Gastrocnemius medialis (tissue), 4 donors: ENCODE results near the gene MAD1L1. TPM values are rescaled to one million over a fixed set of nuclear protein-coding genes. Genes with fewer than 3 reads are reported as not detected.

Source experiments
- ATAC-seq, 2 donors: fragments of 150-250 bp; one replicate each; pipeline ENCODE4 v1.9.1; 2016
- DNase-seq, 2 donors: peaks; one replicate each; pipeline ENCODE4 v3.0.0-alpha.2; 2019
- H3K27ac ChIP-seq, 4 donors: fragments of 200-600 bp; sonication (generic); 1 replicate in 1 of 4; 2 replicates in 3 of 4; pipeline ENCODE4 v1.5.1; 2016 to 2018; ENCODE audit warnings: mild to moderate bottlenecking in 2 of 4, moderate library complexity in 1 of 4
- H3K27me3 ChIP-seq, 3 donors: fragments of 200-600 bp; sonication (generic) in 2 of 3; 1 replicate in 1 of 3; 2 replicates in 2 of 3; pipeline versions ENCODE4 v1.5.1 to v1.6.0; 2016 to 2019; ENCODE audit warnings: mild to moderate bottlenecking in 1 of 3, moderate library complexity in 1 of 3
- H3K36me3 ChIP-seq, 2 donors: fragments of 200-600 bp; sonication (generic) in 1 of 2; one replicate each; pipeline ENCODE4 v1.5.1; 2017 to 2018
- H3K4me1 ChIP-seq, 2 donors: fragments of 200-600 bp; sonication (generic) in 1 of 2; one replicate each; pipeline ENCODE4 v1.5.1; 2016 to 2017; ENCODE audit warnings: mild to moderate bottlenecking in 2 of 2
- H3K4me3 ChIP-seq, 4 donors: fragments of 200-600 bp; sonication (generic) in 3 of 4; 1 replicate in 1 of 4; 2 replicates in 3 of 4; pipeline ENCODE4 v1.5.1; 2016 to 2019; ENCODE audit warnings: mild to moderate bottlenecking in 2 of 4
- H3K9me3 ChIP-seq, 3 donors: fragments of 200-600 bp; sonication (generic) in 2 of 3; 1 replicate in 1 of 3; 2 replicates in 2 of 3; pipeline ENCODE4 v1.5.1; 2016 to 2019
- CTCF ChIP-seq, 5 experiments: fragments of 450-650 bp in 3 of 5; fragments of 200-600 bp in 2 of 5; sonication (generic) in 2 of 5; IDR thresholded peaks in 4 of 5; conservative IDR thresholded peaks in 1 of 5; 1 replicate in 4 of 5; 2 replicates in 1 of 5; pipeline ENCODE4 v1.5.1; 2016 to 2019; ENCODE audit warnings: antibody characterized with exemption in 5 of 5, mild to moderate bottlenecking in 3 of 5, moderate library complexity in 3 of 5
- POLR2A ChIP-seq, 2 donors: fragments of 450-650 bp; IDR thresholded peaks; one replicate each; pipeline ENCODE4 v1.6.1; 2017; ENCODE audit warnings: antibody characterized with exemption in 2 of 2, mild to moderate bottlenecking in 2 of 2, moderate library complexity in 2 of 2
- in situ Hi-C, 4 donors: fragments of 200-750 bp; cut with MboI; loops; one replicate each; pipeline versions ENCODE4 v1.15.0 to v1.8.0; 2017; ENCODE audit warnings: low sequenced_read_pairs in 4 of 4
- intact Hi-C: fragments of 100-400 bp; cut with DNase I; formaldehyde crosslinking; loops from one replicate; pipeline ENCODE4 v1.15.1; 2023; ENCODE audit warnings: low total_unique reads
- total RNA-seq, 4 donors: library from RNA; depleted of rRNA; stranded (reverse); fragments of >200 nt; gene quantifications; one replicate each; pipeline versions ENCODE4 v1.1.0 to v1.2.3, GENCODE V29; 2016

MAD1L1 gene
- total RNA-seq, 4 donors from 2014 or later: 19.7 to 32.4 (median 22.7) TPM

- peaks cover 0 to 8% (median 0%) of the 10 kb centered on the region in 3 donors for H3K9me3 ChIP-seq
- DNase-seq (no peak), ATAC-seq (no peak)
- H3K27ac ChIP-seq: no peak overlapping the region
- in situ Hi-C loops (no loop called here), intact Hi-C loops (no loop called here)
- no peaks in the 10 kb centered on the region for H3K27me3 ChIP-seq
- H3K36me3 ChIP-seq: no peaks in the 10 kb centered on the region
- no peaks in the 10 kb centered on the region for H3K4me1 ChIP-seq
- TF ChIP-seq POLR2A (IDR thresholded peaks at IDR 0.05) (no peak), CTCF (IDR thresholded peaks at IDR 0.05 in 4 of 5, conservative IDR thresholded peaks at IDR 0.05 in 1 of 5) (no peak)
- H3K4me3 ChIP-seq: no peak overlapping the region
Observed at GRCh38 chr7:2030475-2031450, 202.0 kb downstream of the MAD1L1 start.

GRCh38 chr7:2029936-2030335 is 202.8 kb downstream of the MAD1L1 start:
- intact Hi-C loops (no loop called here), in situ Hi-C loops (no loop called here)
- Histone ChIP-seq H3K4me3 (no peak overlapping the region), H3K9me3 (peaks cover 0 to 15% (median 0%) of the 10 kb centered on the region in 3 donors), H3K4me1 (no peaks in the 10 kb centered on the region), H3K27ac (no peak overlapping the region), H3K27me3 (no peaks in the 10 kb centered on the region), H3K36me3 (no peaks in the 10 kb centered on the region)
- ATAC-seq: no peak
- TF ChIP-seq CTCF (IDR thresholded peaks at IDR 0.05 in 4 of 5, conservative IDR thresholded peaks at IDR 0.05 in 1 of 5): no peak
- no peak for TF ChIP-seq POLR2A (IDR thresholded peaks at IDR 0.05)
- no peak for DNase-seq

GRCh38 chr7:2029211-2029905 is 203.4 kb downstream of the MAD1L1 start:
- H3K4me1 ChIP-seq: no peaks in the 10 kb centered on the region
- H3K36me3 ChIP-seq: no peaks in the 10 kb centered on the region
- H3K27ac ChIP-seq: no peak overlapping the region
- DNase-seq (no peak), ATAC-seq (no peak)
- in situ Hi-C loops: no loop called here
- peaks cover 0 to 15% (median 0%) of the 10 kb centered on the region in 3 donors for H3K9me3 ChIP-seq
- H3K4me3 ChIP-seq: no peak overlapping the region
- no peak for TF ChIP-seq POLR2A (IDR thresholded peaks at IDR 0.05)
- no peak for TF ChIP-seq CTCF (IDR thresholded peaks at IDR 0.05 in 4 of 5, conservative IDR thresholded peaks at IDR 0.05 in 1 of 5)
- intact Hi-C loops: no loop called here
- H3K27me3 ChIP-seq: no peaks in the 10 kb centered on the region

GRCh38 chr7:2028733-2029132 is 204.0 kb downstream of the MAD1L1 start:
- intact Hi-C loops (no loop called here), in situ Hi-C loops (no loop called here)
- H3K27ac ChIP-seq: no peak overlapping the region
- ATAC-seq: no peak
- DNase-seq: no peak
- H3K4me3 ChIP-seq: no peak overlapping the region
- TF ChIP-seq CTCF (IDR thresholded peaks at IDR 0.05 in 4 of 5, conservative IDR thresholded peaks at IDR 0.05 in 1 of 5) (no peak), POLR2A (IDR thresholded peaks at IDR 0.05) (no peak)
- no peaks in the 10 kb centered on the region for H3K36me3 ChIP-seq
- peaks cover 0 to 15% (median 0%) of the 10 kb centered on the region in 3 donors for H3K9me3 ChIP-seq
- H3K27me3 ChIP-seq: no peaks in the 10 kb centered on the region
- no peaks in the 10 kb centered on the region for H3K4me1 ChIP-seq
